Activated CD8-positive, alpha-beta memory T cell treated with anti-CD3 and anti-CD28 coated beads, Interleukin-2, amount 50 U/mL, for 24 hours (primary cell): ENCODE data around the gene ARMS2.

Source experiments
- DNase-seq: peaks from one replicate; pipeline ENCODE4 v3.0.0-alpha.2; 2020; ENCODE audit errors: extremely low read depth

The ARMS2 gene

GRCh38 chr10:122454603-122455080 lies at the start of gene ARMS2:
Gene ARMS2, plus strand, starts transcription at chr10:122454653. Its CDS starts 75 bp downstream, at chr10:122454728.
- no peak for DNase-seq

GRCh38 chr10:122407375-122408125 lies 46.9 kb upstream of the ARMS2 start:
- no peak for DNase-seq

GRCh38 chr10:122413327-122413726 lies 41.1 kb upstream of the ARMS2 start:
- no peak for DNase-seq

GRCh38 chr10:122417667-122418066 lies 36.8 kb upstream of the ARMS2 start:
- no peak for DNase-seq

- DNase-seq, result no peak
Measured at GRCh38 chr10:122419016-122419415, 35.4 kb upstream of the ARMS2 start.

GRCh38 chr10:122419876-122420623 lies 34.4 kb upstream of the ARMS2 start:
- no peak for DNase-seq

GRCh38 chr10:122420624-122421007 lies 33.8 kb upstream of the ARMS2 start:
- no peak for DNase-seq

- no peak for DNase-seq
Measured at GRCh38 chr10:122421054-122421625, 33.3 kb upstream of the ARMS2 start.

GRCh38 chr10:122421742-122422141 lies 32.7 kb upstream of the ARMS2 start:
- no peak for DNase-seq

- DNase-seq, result no peak
Measured at GRCh38 chr10:122422266-122422989, 32.0 kb upstream of the ARMS2 start.

GRCh38 chr10:122424059-122424458 lies 30.4 kb upstream of the ARMS2 start:
- DNase-seq, result no peak

- DNase-seq, result no peak
Measured at GRCh38 chr10:122426829-122427228, 27.6 kb upstream of the ARMS2 start.

- DNase-seq, result no peak
Measured at GRCh38 chr10:122427280-122427679, 27.2 kb upstream of the ARMS2 start.

GRCh38 chr10:122435212-122435827 lies 19.1 kb upstream of the ARMS2 start:
- no peak for DNase-seq

GRCh38 chr10:122441961-122442360 lies 12.5 kb upstream of the ARMS2 start:
- no peak for DNase-seq

GRCh38 chr10:122445469-122445868 lies 9.0 kb upstream of the ARMS2 start:
- no peak for DNase-seq

- DNase-seq, result no peak
Measured at GRCh38 chr10:122445904-122446303, 8.5 kb upstream of the ARMS2 start.

GRCh38 chr10:122446668-122447423 lies 7.6 kb upstream of the ARMS2 start:
- no peak for DNase-seq

GRCh38 chr10:122448600-122448999 lies 5.9 kb upstream of the ARMS2 start:
- DNase-seq, result no peak

GRCh38 chr10:122449153-122449552 lies 5.3 kb upstream of the ARMS2 start:
- no peak for DNase-seq
